ENCODE data around the gene SMIM26.
"Not testable (repeated sequence)": the region's sequence is repeated elsewhere in the genome, so short reads cannot be mapped to it uniquely, and the experiment has no call there.

The SMIM26 gene

GRCh38 chr20:18566892-18567738 lies at the start of gene SMIM26:
SMIM26 (plus strand) TSS chr20:18567432; CDS start chr20:18567479, 47 bp downstream.
- peak; percentile 89 for DNase-seq (ENCODE audit: low read depth)

GRCh38 chr20:18522066-18522465 lies 45.2 kb upstream of the SMIM26 start:
- not testable (repeated sequence) for DNase-seq (ENCODE audit: low read depth)

GRCh38 chr20:18523066-18523465 lies 44.2 kb upstream of the SMIM26 start:
- DNase-seq (ENCODE audit: low read depth): no peak

GRCh38 chr20:18524646-18525045 lies 42.6 kb upstream of the SMIM26 start:
- no peak for DNase-seq (ENCODE audit: low read depth)

GRCh38 chr20:18526761-18527160 lies 40.5 kb upstream of the SMIM26 start:
- not testable (repeated sequence) for DNase-seq (ENCODE audit: low read depth)

- DNase-seq (ENCODE audit: low read depth): no peak
Measured at GRCh38 chr20:18527339-18527738, 39.9 kb upstream of the SMIM26 start.

- no peak for DNase-seq (ENCODE audit: low read depth)
Measured at GRCh38 chr20:18527836-18528235, 39.4 kb upstream of the SMIM26 start.

- DNase-seq (ENCODE audit: low read depth): no peak
Measured at GRCh38 chr20:18529041-18529440, 38.2 kb upstream of the SMIM26 start.

- no peak for DNase-seq (ENCODE audit: low read depth)
Measured at GRCh38 chr20:18532626-18533025, 34.6 kb upstream of the SMIM26 start.

- DNase-seq (ENCODE audit: low read depth): no peak
Measured at GRCh38 chr20:18533491-18533890, 33.7 kb upstream of the SMIM26 start.

GRCh38 chr20:18533978-18534644 lies 33.1 kb upstream of the SMIM26 start:
- DNase-seq (ENCODE audit: low read depth): no peak

GRCh38 chr20:18537651-18538050 lies 29.6 kb upstream of the SMIM26 start:
- no peak for DNase-seq (ENCODE audit: low read depth)

- DNase-seq (ENCODE audit: low read depth): no peak
Measured at GRCh38 chr20:18541741-18542140, 25.5 kb upstream of the SMIM26 start.

GRCh38 chr20:18543216-18543615 lies 24.0 kb upstream of the SMIM26 start:
- no peak for DNase-seq (ENCODE audit: low read depth)

GRCh38 chr20:18543932-18544331 lies 23.3 kb upstream of the SMIM26 start:
- DNase-seq (ENCODE audit: low read depth): no peak

- DNase-seq (ENCODE audit: low read depth): no peak
Measured at GRCh38 chr20:18545566-18545965, 21.7 kb upstream of the SMIM26 start.

- DNase-seq (ENCODE audit: low read depth): no peak
Measured at GRCh38 chr20:18548465-18548864, 18.8 kb upstream of the SMIM26 start.

GRCh38 chr20:18553746-18554145 lies 13.5 kb upstream of the SMIM26 start:
- DNase-seq (ENCODE audit: low read depth): no peak

GRCh38 chr20:18567739-18568091 lies 483 bp downstream of the SMIM26 start:
- no peak for DNase-seq (ENCODE audit: low read depth)

GRCh38 chr20:18571009-18571408 lies 3.8 kb downstream of the SMIM26 start:
- no peak for DNase-seq (ENCODE audit: low read depth)

GRCh38 chr20:18571578-18571977 lies 4.3 kb downstream of the SMIM26 start:
- no peak for DNase-seq (ENCODE audit: low read depth)

GRCh38 chr20:18577942-18578341 lies 10.7 kb downstream of the SMIM26 start:
- DNase-seq (ENCODE audit: low read depth): no peak

GRCh38 chr20:18578581-18578980 lies 11.3 kb downstream of the SMIM26 start:
- DNase-seq (ENCODE audit: low read depth): no peak

- no peak for DNase-seq (ENCODE audit: low read depth)
Measured at GRCh38 chr20:18580012-18580411, 12.8 kb downstream of the SMIM26 start.

All from stimulated activated CD8-positive, alpha-beta memory T cell treated with anti-CD3 and anti-CD28 coated beads, Interleukin-4, amount 100 ng/mL, for 24 hours (primary cell).